Heart right ventricle (tissue), 16 donors: ENCODE results near the gene CX3CL1. TPM values are rescaled to one million over a fixed set of nuclear protein-coding genes. Genes with fewer than 3 reads are reported as not detected.
A peak's percentile ranks its signal among the peaks of the same experiment; 100 is the strongest.
"Not testable (repeated sequence)": the region's sequence is repeated elsewhere in the genome, so short reads cannot be mapped to it uniquely, and the experiment has no call there.

Source experiments
- ATAC-seq, 8 donors: fragments of 200-7000 bp; cut with Tn5 transposase; one replicate each; pipeline ENCODE4 v1.9.1; 2020; ENCODE audit warnings: mild to moderate bottlenecking in 8 of 8, moderate library complexity in 8 of 8, moderate number of reproducible peaks in 1 of 8
- DNase-seq, 2 donors: peaks; one replicate each; pipeline ENCODE4 v3.0.0-alpha.2; 2020
- H3K27ac ChIP-seq, 10 donors: fragments of 200-600 bp; sonication (generic) in 2 of 10; one replicate each; pipeline versions ENCODE4 v1.5.0 to v1.8.0; 2020 to 2022; ENCODE audit warnings: mild to moderate bottlenecking in 3 of 10
- H3K27me3 ChIP-seq, 7 donors: fragments of 200-600 bp; one replicate each; pipeline ENCODE4 v1.8.0; 2021 to 2022; ENCODE audit warnings: mild to moderate bottlenecking in 2 of 7
- H3K36me3 ChIP-seq, 9 donors: fragments of 200-600 bp; sonication (generic) in 1 of 9; one replicate each; pipeline versions ENCODE4 v1.5.0 to v1.8.0; 2020 to 2022; ENCODE audit warnings: mild to moderate bottlenecking in 2 of 9
- H3K4me1 ChIP-seq, 9 donors: fragments of 200-600 bp; sonication (generic) in 1 of 9; one replicate each; pipeline versions ENCODE4 v1.5.0 to v1.8.0; 2020 to 2022; ENCODE audit warnings: mild to moderate bottlenecking in 4 of 9
- H3K4me3 ChIP-seq, 10 donors: fragments of 200-600 bp; sonication (generic) in 2 of 10; one replicate each; pipeline versions ENCODE4 v1.5.0 to v1.8.0; 2020 to 2022; ENCODE audit warnings: mild to moderate bottlenecking in 7 of 10, moderate library complexity in 2 of 10
- H3K9me3 ChIP-seq, 11 donors: fragments of 200-600 bp in 10 of 11; sonication (generic) in 2 of 11; one replicate each; pipeline versions ENCODE4 v1.5.0 to v1.8.0; 2013 to 2022; ENCODE audit warnings: mild to moderate bottlenecking in 2 of 11, control low read depth in 1 of 11, moderate library complexity in 1 of 11
- CTCF ChIP-seq, 9 donors: fragments of 200-600 bp; sonication (generic) in 2 of 9; IDR thresholded peaks; one replicate each; pipeline versions ENCODE4 v1.5.0 to v1.8.0; 2021 to 2022; ENCODE audit warnings: antibody characterized with exemption in 9 of 9, mild to moderate bottlenecking in 5 of 9, moderate library complexity in 1 of 9
- WGBS, 2 donors: extraction: QIAGEN DNeasy Blood & Tissue Kit; methylation state at CpG; one replicate each; pipeline ENCODE4 v1.1.7; 2013; ENCODE audit warnings: inconsistent platforms in 1 of 2; 5-methylcytosine and 5-hydroxymethylcytosine counted together
- intact Hi-C, 10 donors: fragments of 100-400 bp; cut with DNase I; formaldehyde crosslinking; loops; one replicate each; pipeline versions ENCODE4 v1.11.1 to v1.14.2; 2022
- polyA plus RNA-seq, 2 donors: library from polyadenylated mRNA; stranded (reverse); fragments of 200-250 nt; gene quantifications; one replicate each; pipeline ENCODE4 v1.2.3, GENCODE V29; 2013
- total RNA-seq, 10 donors: library from RNA; stranded (reverse); fragmentation: NEBNext Ultra II Directional in 3 of 10; extraction: Animal tissue kit (Norgen Biotek cat#: 25700) in 3 of 10; gene quantifications; one replicate each; pipeline versions ENCODE4 v1.2.1 to v1.2.4, GENCODE V29; 2021 to 2023
- donor health status: Arrhythmogenic right ventricular cardiomyopathy.
- donor health status: ischemic (EF 13 %, LVEDD 7.1; RV severe dilation, severe dysfunction).
- donor health status: healthy with polysubstance abuse.
- donor health status: DM: no; HTN: yes; CAD: no.
- donor health status: DM: no; HTN: no; CAD: no.
- donor health status: ischemic (EF 25% LVEDD 6.9; RV normal size, moderate dysfunction).
- donor health status: ischemic (EF 25% LVEDD 5.7; RV mildly dilated, moderate dysfunction).
- donor health status: healthy.
- donor health status: DM: yes; HTN: yes; CAD: no.
- donor health status: Ischemic cardiomyopathy.
- donor health status: ischemic (EF 35%, LVEDD 5.7; RV mildly dilated, moderate dysfunction).
- donor health status: nonischemic (EF 11% LVEDD 7.7; RV severe dilation, severe dysfunction).
- donor health status: DM: yes; HTN: yes; CAD: no.
- donor health status: PGD.
- donor health status: ischemic (EF 29% LVEDD 5.4; RV normal size, mild dysfunction).
- donor health status: nonischemic (EF 23%, LVEDD 6.1; RV moderate dilation, normal function).

The CX3CL1 gene
- total and polyA plus RNA-seq, 12 donors, result 7.8 to 46.3 (median 15.5) TPM

GRCh38 chr16:57371494-57372371 is 557 bp upstream of the CX3CL1 start:
- no peaks in the 10 kb centered on the region for H3K27me3 ChIP-seq
- intact Hi-C loops, result loop anchor here in 6 of 10 donors (1.0 to 5.0 kb wide), 7 partner anchors 37 to 71 kb away; no protein-coding TSS in a partner anchor
- WGBS, 2 donors, result 74 to 76% methylated on average over 15 of the region's 15 CpGs
- DNase-seq (no peak), ATAC-seq (no peak)
- peaks cover 0 to 57% (median 29%) of the 10 kb centered on the region in 9 donors for H3K4me1 ChIP-seq
- H3K27ac ChIP-seq, result peak overlapping the region; percentile 64 to 97 (median 94)
- H3K9me3 ChIP-seq, result no peaks in the 10 kb centered on the region
- peak overlapping the region in 9 of 10 donors; percentile 42 to 83 (median 70) for H3K4me3 ChIP-seq
- no peak for TF ChIP-seq CTCF (IDR thresholded peaks at IDR 0.05)
- no peaks in the 10 kb centered on the region for H3K36me3 ChIP-seq

- Histone ChIP-seq H3K9me3 (no peaks in the 10 kb centered on the region), H3K27ac (peak overlapping the region; percentile 72 to 97 (median 94)), H3K4me1 (peaks cover 0 to 59% (median 29%) of the 10 kb centered on the region in 9 donors), H3K27me3 (no peaks in the 10 kb centered on the region), H3K4me3 (peak overlapping the region; percentile 42 to 83 (median 70)), H3K36me3 (peaks cover 0 to 2% (median 0%) of the 10 kb centered on the region in 9 donors)
- no peak for TF ChIP-seq CTCF (IDR thresholded peaks at IDR 0.05)
- ATAC-seq (peak in 5 of 8 donors; percentile 5 to 25 (median 16)), DNase-seq (no peak)
- WGBS, 2 donors, result 58 to 62% methylated on average over 9 of the region's 9 CpGs
- intact Hi-C loops, result loop anchor here in 6 of 10 donors (2.0 to 5.0 kb wide), 6 partner anchors 39 to 71 kb away; no protein-coding TSS in a partner anchor
These were observed 1.0 kb downstream of the CX3CL1 start for GRCh38 chr16:57373117-57373947.

GRCh38 chr16:57374067-57374534 is 1.8 kb downstream of the CX3CL1 start:
- Histone ChIP-seq H3K36me3 (peaks cover 0 to 8% (median 0%) of the 10 kb centered on the region in 9 donors), H3K9me3 (no peaks in the 10 kb centered on the region), H3K27me3 (no peaks in the 10 kb centered on the region), H3K4me1 (peaks cover 0 to 64% (median 31%) of the 10 kb centered on the region in 9 donors), H3K27ac (peak overlapping the region; percentile 72 to 97 (median 94)), H3K4me3 (peak overlapping the region; percentile 42 to 83 (median 70))
- no peak for DNase-seq
- TF ChIP-seq CTCF (IDR thresholded peaks at IDR 0.05), result no peak
- WGBS, 2 donors, result 51 to 55% methylated on average over 9 of the region's 9 CpGs
- intact Hi-C loops, result loop anchor here in 5 of 10 donors (5.0 kb wide), 3 partner anchors 43 to 72 kb away; no protein-coding TSS in a partner anchor
- peak in 4 of 8 donors; percentile 2 to 21 (median 18) for ATAC-seq

GRCh38 chr16:57374925-57375465 is 2.7 kb downstream of the CX3CL1 start:
- WGBS, 2 donors, result 78 to 86% methylated on average over 8 of the region's 8 CpGs
- not testable (repeated sequence) for H3K27me3 ChIP-seq, DNase-seq, H3K9me3 ChIP-seq, ATAC-seq
- peaks cover 6 to 73% (median 38%) of the 10 kb centered on the region in 9 donors for H3K4me1 ChIP-seq
- H3K36me3 ChIP-seq, result peaks cover 0 to 16% (median 0%) of the 10 kb centered on the region in 9 donors
- intact Hi-C loops, result loop anchor here in 5 of 10 donors (5.0 kb wide), 3 partner anchors 42 to 73 kb away; no protein-coding TSS in a partner anchor
- H3K27ac ChIP-seq, result peak overlapping the region in 5 of 10 donors; percentile 22 to 97 (median 95)
- H3K4me3 ChIP-seq, result peak overlapping the region in 8 of 10 donors; percentile 55 to 83 (median 70)
